Tibial artery (tissue), 4 donors: Measurements from ENCODE around the gene TIMM21.

Experiments
- DNase-seq, 2 donors: peaks; one replicate each; pipeline ENCODE4 v3.0.0-alpha.2; 2019
- H3K27ac ChIP-seq, 2 donors: fragments of 200-600 bp; sonication (generic) in 1 of 2; 1 replicate in 1 of 2; 2 replicates in 1 of 2; pipeline ENCODE4 v1.5.1; 2018 to 2019; ENCODE audit warnings: mild to moderate bottlenecking in 1 of 2
- H3K27me3 ChIP-seq, 2 donors: fragments of 200-600 bp; sonication (generic) in 1 of 2; one replicate each; pipeline versions ENCODE4 v1.5.1 to v1.6.0; 2016 to 2019
- H3K36me3 ChIP-seq, 3 donors: fragments of 200-600 bp; sonication (generic) in 2 of 3; one replicate each; pipeline ENCODE4 v1.5.1; 2016 to 2019; ENCODE audit warnings: mild to moderate bottlenecking in 2 of 3
- H3K4me1 ChIP-seq, 4 donors: fragments of 200-600 bp; sonication (generic) in 2 of 4; 1 replicate in 3 of 4; 2 replicates in 1 of 4; pipeline ENCODE4 v1.5.1; 2016 to 2019
- H3K4me3 ChIP-seq, 2 donors: fragments of 200-600 bp; sonication (generic) in 1 of 2; 1 replicate in 1 of 2; 2 replicates in 1 of 2; pipeline ENCODE4 v1.5.1; 2018 to 2019; ENCODE audit warnings: mild to moderate bottlenecking in 2 of 2
- H3K9me3 ChIP-seq, 3 donors: fragments of 200-600 bp; sonication (generic) in 1 of 3; one replicate each; pipeline ENCODE4 v1.5.1; 2016 to 2019
- intact Hi-C: fragments of 100-400 bp; cut with DNase I; formaldehyde crosslinking; loops from one replicate; pipeline ENCODE4 v1.15.0; 2023; ENCODE audit warnings: low total_unique reads
- TF ChIP-seq, protein P1 (sequence below), 2 experiments: fragments of 200-600 bp in 1 of 2; fragments of 450-650 bp in 1 of 2; IDR thresholded peaks; one replicate each; pipeline ENCODE4 v1.5.1; 2017 to 2019; ENCODE audit warnings: antibody characterized with exemption in 2 of 2, mild to moderate bottlenecking in 1 of 2, moderate library complexity in 1 of 2

Gene TIMM21

DNA sequence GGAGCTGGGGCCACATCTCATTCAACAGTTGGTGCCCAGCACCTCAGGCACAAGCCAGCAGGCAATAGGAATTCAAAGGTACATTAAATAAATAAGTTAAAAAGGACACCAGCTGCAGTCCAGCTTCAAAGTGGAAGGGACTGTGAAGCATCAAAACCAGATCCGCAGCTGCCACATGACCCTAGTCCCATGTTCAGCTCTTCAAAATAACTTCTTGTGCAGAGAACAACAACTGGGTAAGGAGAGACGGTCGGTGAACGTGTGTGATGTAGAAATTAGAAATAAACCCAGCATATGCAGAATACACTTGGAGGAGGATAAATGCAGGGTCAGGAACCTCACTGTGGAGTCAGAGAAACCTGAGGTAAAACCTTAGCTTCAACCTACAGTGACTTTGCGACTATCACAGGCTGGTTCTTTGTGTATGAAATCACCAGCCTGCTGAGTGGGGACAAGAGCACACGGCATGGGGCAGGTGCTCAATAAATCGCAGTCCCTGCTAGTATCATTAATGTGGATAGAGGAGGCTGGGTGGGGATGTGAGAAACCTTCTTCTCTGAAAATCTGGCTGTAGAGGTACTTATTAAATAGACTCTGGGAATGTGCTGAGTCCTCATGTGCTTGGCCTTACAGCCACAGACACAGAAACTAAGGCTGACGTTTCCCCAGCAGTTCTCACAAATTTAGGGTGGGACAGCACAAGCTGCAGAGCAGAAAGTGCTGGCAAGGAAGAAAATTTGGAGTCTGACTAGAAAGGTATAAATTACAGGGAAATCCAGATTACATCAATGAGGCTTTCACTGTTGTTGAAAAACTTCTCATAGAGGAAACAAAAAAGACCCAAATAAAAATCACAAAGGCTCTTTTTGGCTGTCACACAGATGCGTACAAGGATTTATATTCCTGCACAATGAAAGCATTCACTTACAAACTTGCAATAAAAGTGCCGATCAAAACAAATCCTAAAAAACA is 21.4 kb upstream of the TIMM21 start:
- Histone ChIP-seq H3K4me1 (no peaks in the 10 kb centered on the region), H3K9me3 (no peaks in the 10 kb centered on the region), H3K36me3 (no peaks in the 10 kb centered on the region), H3K27me3 (no peaks in the 10 kb centered on the region), H3K4me3 (no peak overlapping the region), H3K27ac (no peak overlapping the region)
- DNase-seq: no peak
- TF ChIP-seq, protein P1, sequence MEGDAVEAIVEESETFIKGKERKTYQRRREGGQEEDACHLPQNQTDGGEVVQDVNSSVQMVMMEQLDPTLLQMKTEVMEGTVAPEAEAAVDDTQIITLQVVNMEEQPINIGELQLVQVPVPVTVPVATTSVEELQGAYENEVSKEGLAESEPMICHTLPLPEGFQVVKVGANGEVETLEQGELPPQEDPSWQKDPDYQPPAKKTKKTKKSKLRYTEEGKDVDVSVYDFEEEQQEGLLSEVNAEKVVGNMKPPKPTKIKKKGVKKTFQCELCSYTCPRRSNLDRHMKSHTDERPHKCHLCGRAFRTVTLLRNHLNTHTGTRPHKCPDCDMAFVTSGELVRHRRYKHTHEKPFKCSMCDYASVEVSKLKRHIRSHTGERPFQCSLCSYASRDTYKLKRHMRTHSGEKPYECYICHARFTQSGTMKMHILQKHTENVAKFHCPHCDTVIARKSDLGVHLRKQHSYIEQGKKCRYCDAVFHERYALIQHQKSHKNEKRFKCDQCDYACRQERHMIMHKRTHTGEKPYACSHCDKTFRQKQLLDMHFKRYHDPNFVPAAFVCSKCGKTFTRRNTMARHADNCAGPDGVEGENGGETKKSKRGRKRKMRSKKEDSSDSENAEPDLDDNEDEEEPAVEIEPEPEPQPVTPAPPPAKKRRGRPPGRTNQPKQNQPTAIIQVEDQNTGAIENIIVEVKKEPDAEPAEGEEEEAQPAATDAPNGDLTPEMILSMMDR (IDR thresholded peaks at IDR 0.05): no peak
- intact Hi-C loops: no loop called here

DNA sequence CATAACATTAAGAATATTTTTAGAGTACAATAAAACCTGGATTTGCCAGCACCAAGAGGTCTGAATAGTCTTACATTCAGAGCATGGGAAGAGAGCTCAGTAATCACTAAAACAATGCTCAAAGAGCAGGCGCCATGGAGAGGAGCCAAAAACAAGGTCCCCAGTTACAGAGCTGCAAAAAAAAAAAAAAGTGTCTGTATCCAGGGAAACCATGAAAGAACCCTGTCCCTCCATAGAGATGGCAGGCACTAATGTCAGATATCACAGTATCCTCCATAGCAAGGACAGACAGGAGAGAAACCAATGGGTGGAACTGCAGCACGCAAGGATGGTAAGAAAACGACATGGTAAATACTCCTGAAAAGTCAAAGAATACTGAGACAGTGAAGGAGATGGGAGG is 20.2 kb upstream of the TIMM21 start:
- Histone ChIP-seq H3K36me3 (no peaks in the 10 kb centered on the region), H3K27ac (no peak overlapping the region), H3K27me3 (no peaks in the 10 kb centered on the region), H3K4me3 (no peak overlapping the region), H3K9me3 (no peaks in the 10 kb centered on the region), H3K4me1 (no peaks in the 10 kb centered on the region)
- TF ChIP-seq, protein P1 (IDR thresholded peaks at IDR 0.05): no peak
- intact Hi-C loops: no loop called here
- DNase-seq: no peak

DNA sequence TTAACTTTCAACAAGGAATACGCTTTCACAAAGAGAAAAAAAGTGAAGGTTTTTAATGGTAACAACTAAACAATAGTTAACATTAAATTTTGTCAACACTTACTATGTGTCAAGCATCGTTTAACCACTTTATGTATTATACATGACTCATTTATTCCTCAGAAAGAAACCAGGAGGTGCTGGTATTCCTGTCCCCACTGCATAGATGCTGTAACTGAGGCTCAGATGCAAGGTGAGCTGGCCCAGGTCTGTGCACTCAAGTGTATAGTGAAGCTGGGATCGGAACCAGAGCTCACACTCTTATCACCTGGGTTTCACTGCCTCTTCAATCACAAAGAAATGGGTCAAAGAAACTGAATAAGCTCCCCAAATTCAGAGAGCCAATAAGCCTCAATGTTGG is 17.2 kb upstream of the TIMM21 start:
- H3K27ac ChIP-seq: no peak overlapping the region
- TF ChIP-seq, protein P1 (IDR thresholded peaks at IDR 0.05): no peak
- no peaks in the 10 kb centered on the region for H3K4me1 ChIP-seq
- no peaks in the 10 kb centered on the region for H3K36me3 ChIP-seq
- no peaks in the 10 kb centered on the region for H3K27me3 ChIP-seq
- H3K9me3 ChIP-seq: no peaks in the 10 kb centered on the region
- H3K4me3 ChIP-seq: no peak overlapping the region
- no peak for DNase-seq
- intact Hi-C loops: no loop called here

DNA sequence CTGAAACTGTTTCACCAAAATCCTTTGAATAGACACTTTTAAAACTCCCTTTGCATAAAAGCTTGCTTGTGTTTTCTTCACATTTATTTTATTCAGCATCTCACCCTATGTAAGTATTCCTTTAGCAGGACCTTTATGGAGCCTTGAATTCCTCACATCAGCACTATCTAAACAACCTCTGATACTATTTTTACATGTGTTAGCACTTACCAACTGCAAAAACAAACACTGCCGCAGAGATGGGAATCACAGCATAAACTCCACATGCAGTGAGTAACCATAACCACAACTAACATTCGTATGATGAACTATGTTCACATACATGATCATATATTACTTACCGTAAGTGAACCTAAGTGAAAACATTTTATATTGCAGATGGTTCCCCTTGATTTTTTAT is 16.1 kb upstream of the TIMM21 start:
- Histone ChIP-seq H3K9me3 (no peaks in the 10 kb centered on the region), H3K4me1 (no peaks in the 10 kb centered on the region), H3K27me3 (peaks cover 0 to 7% of the 10 kb centered on the region in 2 donors), H3K4me3 (no peak overlapping the region), H3K27ac (no peak overlapping the region), H3K36me3 (no peaks in the 10 kb centered on the region)
- TF ChIP-seq, protein P1 (IDR thresholded peaks at IDR 0.05): no peak
- intact Hi-C loops: no loop called here
- DNase-seq: no peak

DNA sequence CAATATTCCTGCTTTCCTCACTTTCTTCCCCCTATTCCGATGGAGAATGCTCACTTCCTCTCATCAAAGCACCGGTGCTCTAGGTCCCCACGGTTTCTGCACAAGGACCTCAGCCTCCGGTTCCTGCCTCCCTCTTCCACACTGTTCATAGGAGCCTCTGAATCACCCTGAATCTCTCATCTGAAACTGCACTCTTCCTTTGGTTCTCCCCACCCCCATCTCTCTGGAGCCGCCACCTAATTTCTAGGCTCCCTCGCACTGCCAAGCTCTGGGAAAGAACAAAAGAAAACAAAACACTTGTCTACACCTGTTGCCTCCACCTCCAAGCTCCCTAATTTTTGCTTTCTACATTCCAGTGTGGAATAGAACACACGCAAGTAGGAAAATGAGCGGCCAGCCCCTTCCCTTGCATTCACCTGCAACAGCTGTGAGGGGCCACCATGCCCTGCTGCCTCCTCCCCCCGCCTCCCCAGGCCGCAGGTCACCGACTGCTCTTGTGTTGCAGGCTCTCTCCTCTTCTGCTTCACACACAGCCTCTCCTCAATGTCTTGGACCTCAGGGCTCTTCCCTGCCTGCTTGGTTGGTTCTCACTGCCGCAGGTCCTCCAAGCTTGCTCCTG is 10.3 kb upstream of the TIMM21 start:
- H3K9me3 ChIP-seq: no peaks in the 10 kb centered on the region
- H3K36me3 ChIP-seq: no peaks in the 10 kb centered on the region
- intact Hi-C loops: no loop called here
- no peak overlapping the region for H3K4me3 ChIP-seq
- DNase-seq: no peak
- H3K4me1 ChIP-seq: no peaks in the 10 kb centered on the region
- H3K27ac ChIP-seq: no peak overlapping the region
- H3K27me3 ChIP-seq: peaks cover 0 to 9% of the 10 kb centered on the region in 2 donors
- TF ChIP-seq, protein P1 (IDR thresholded peaks at IDR 0.05): no peak
